ENCODE results near the gene C10orf90.
"Not testable (repeated sequence)": the region's sequence is repeated elsewhere in the genome, so short reads cannot be mapped to it uniquely, and the experiment has no call there.

C10orf90 gene

GRCh38 chr10:126580873-126581647 lies 89.4 kb downstream of the C10orf90 start:
- DNase-seq = no peak

- no peak for DNase-seq
Observed at GRCh38 chr10:126576336-126576735, 94.2 kb downstream of the C10orf90 start.

- no peak for DNase-seq
Observed at GRCh38 chr10:126570621-126571602, 99.6 kb downstream of the C10orf90 start.

GRCh38 chr10:126570245-126570570 lies 100.3 kb downstream of the C10orf90 start:
- DNase-seq = no peak

- DNase-seq = no peak
Observed at GRCh38 chr10:126569513-126570244, 100.8 kb downstream of the C10orf90 start.

GRCh38 chr10:126568809-126569385 lies 101.6 kb downstream of the C10orf90 start:
- DNase-seq = no peak

GRCh38 chr10:126565871-126566270 lies 104.6 kb downstream of the C10orf90 start:
- DNase-seq = no peak

GRCh38 chr10:126565441-126565840 lies 105.1 kb downstream of the C10orf90 start:
- DNase-seq = no peak

GRCh38 chr10:126564326-126564888 lies 106.1 kb downstream of the C10orf90 start:
- no peak for DNase-seq

- no peak for DNase-seq
Observed at GRCh38 chr10:126563361-126563760, 107.1 kb downstream of the C10orf90 start.

GRCh38 chr10:126561921-126562680 lies 108.4 kb downstream of the C10orf90 start:
- DNase-seq = no peak

- DNase-seq = no peak
Observed at GRCh38 chr10:126561294-126561920, 109.1 kb downstream of the C10orf90 start.

- DNase-seq = no peak
Observed at GRCh38 chr10:126558881-126559280, 111.6 kb downstream of the C10orf90 start.

GRCh38 chr10:126551202-126551601 lies 119.3 kb downstream of the C10orf90 start:
- DNase-seq = no peak

- DNase-seq = not testable (repeated sequence)
Observed at GRCh38 chr10:126550586-126550985, 119.9 kb downstream of the C10orf90 start.

- no peak for DNase-seq
Observed at GRCh38 chr10:126549344-126549743, 121.1 kb downstream of the C10orf90 start.

GRCh38 chr10:126544565-126544964 lies 125.9 kb downstream of the C10orf90 start:
- DNase-seq = no peak

GRCh38 chr10:126538439-126539135 lies 131.9 kb downstream of the C10orf90 start:
- no peak for DNase-seq

GRCh38 chr10:126536656-126537055 lies 133.8 kb downstream of the C10orf90 start:
- DNase-seq = no peak

- no peak for DNase-seq
Observed at GRCh38 chr10:126536148-126536547, 134.3 kb downstream of the C10orf90 start.

All from stimulated activated CD4-positive, alpha-beta T cell treated with anti-CD3 and anti-CD28 coated beads, Interleukin-2, amount 100 ng/mL, for 48 hours (primary cell).